Stimulated activated CD8-positive, alpha-beta memory T cell treated with anti-CD3 and anti-CD28 coated beads, Interleukin-15, amount 100 ng/mL, for 48 hours (primary cell): ENCODE data around the gene WDTC1.

Experiments used
- DNase-seq, 2 donors: peaks; one replicate each; pipeline ENCODE4 v3.0.0-alpha.2; 2020; ENCODE audit warnings: low read depth in 2 of 2

The WDTC1 gene

DNA sequence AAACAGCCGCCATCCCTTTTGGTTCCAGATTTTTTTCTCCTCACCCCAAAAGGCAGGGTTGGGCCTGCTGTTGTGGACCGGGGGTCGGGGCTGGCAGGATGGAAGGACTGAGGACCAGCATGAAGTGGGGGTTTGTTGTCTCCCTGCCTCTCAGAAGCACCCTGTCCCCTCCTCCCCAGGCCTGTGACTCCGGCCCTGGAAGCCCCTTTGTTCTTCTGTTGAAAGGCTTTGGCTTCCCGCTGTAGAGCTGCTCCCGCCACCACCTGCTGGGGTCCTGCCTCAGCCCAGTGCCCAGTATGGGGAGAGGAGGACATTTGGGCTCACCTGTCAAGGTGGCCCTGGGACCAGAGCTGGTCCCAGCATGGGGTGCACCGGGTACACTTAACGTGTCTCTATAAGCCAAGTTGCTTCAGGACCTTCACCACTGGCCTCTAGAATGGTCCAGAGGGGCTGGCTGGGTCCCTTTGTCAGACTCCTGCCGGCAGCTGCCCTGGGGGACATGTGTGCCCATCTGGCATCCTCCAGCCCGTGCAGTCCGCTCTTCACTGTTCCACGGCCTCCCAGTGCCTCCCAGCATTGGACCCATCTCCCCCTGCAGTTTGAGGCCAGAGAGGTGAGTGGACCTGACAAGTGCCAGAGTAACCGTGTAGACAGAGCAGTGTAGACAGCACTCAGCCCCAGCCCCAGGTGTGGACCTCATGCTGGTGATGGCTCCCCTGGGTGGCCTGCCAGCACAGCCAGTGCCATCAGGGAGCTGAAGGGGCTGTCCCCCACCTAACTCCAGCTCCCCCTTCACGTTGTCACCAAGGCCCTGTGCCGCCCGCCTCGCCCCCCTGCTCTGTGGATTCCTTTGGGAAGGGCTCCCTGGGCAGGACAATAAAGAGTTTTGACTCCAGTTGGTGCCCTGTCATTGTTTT is 101.3 kb downstream of the WDTC1 start:
- no peak for DNase-seq

- DNase-seq: no peak
Observed at GRCh38 chr1:27336756-27337155, 102.3 kb downstream of the WDTC1 start.

- DNase-seq: no peak
Observed at GRCh38 chr1:27338751-27339150, 104.3 kb downstream of the WDTC1 start.

DNA sequence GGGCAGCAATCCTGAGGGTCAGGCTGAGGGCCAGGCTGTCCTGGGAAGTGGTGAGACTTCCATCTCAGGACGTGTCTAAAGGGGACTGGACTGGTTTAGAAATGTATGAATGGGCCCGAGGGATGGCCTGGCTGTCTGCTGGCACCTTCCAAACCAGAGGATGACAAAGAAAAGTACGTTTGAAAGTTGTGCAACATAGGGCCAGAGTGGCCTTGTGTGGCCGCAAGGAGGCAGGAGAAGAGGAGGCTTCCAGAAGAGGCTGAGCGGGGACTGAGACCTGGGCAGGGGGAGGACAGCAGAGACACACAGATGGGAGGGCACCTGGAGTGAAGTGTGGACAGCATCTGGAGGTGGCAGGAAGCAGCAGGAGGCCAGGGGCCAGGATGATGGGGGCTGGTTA is 104.8 kb downstream of the WDTC1 start:
- no peak for DNase-seq

- DNase-seq: peak in 1 of 2 donors; percentile 61
Observed at GRCh38 chr1:27341525-27342252, 107.3 kb downstream of the WDTC1 start, which contains the start of gene SYTL1. TSS of gene SYTL1 (plus strand) at chr1:27342022. CDS start at chr1:27345335, 3,313 bp downstream.

DNA sequence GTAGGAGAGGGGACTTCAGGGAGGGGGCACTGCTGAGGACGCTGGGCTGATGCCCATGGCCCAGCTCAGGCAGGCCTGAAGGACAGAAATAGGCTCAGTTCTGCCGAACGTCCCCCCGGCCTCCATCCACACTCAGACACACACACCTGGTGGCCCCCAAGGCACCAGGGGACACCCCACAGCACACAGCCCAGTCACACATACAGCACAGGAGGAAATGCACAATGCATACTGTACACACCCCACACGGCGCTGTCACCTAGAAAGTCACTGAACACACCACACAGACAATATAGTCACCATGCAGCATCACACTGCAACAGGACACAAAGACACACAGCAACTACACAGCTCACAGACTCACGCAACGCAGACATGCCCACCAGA is 108.0 kb downstream of the WDTC1 start:
- DNase-seq: no peak

DNA sequence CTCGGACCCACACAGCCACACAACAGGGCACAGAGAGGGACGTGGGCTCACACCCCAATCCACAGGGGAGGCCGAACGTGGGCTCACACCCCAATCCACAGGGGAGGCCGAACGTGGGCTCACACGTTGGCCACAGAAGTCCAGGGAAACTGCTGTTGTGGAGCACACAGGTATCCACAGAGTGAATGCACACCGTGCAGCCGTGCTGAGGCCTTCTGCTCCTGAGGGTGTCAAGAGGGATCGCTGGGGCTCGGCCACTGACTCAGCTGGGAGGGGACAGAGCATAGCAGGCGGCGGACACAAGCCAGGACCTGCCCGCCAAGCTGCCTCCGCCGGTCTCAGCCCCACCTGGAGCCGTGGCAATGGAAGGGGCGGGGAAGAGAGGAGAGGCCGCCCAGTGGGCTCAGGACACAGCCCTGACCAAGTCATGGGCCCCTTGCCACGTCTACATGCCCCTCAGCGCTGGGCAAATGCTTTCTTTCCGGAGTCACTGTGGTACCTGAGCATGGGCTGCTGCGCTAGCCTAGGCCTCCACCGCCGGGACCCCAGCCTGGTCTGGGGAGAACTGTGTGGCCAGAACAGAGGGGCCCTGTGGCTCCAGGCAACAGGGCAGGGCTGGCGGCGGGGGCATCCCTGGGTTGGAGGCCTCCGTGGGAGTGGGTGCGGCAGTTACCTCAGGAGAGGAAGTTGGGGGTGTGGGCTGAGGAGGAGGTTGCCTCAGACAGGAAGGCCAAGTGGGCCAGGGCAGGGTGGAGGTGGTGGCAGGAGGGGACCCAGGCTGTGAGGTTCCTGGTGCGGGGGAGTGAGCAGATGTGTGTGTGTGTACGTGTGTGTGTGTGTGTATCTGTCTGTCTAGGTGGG is 108.6 kb downstream of the WDTC1 start:
- peak in 1 of 2 donors; percentile 43 for DNase-seq

GRCh38 chr1:27343639-27344025 is 109.2 kb downstream of the WDTC1 start:
- DNase-seq: no peak

GRCh38 chr1:27345272-27345671 is 110.8 kb downstream of the WDTC1 start:
- no peak for DNase-seq

- DNase-seq: no peak
Observed at GRCh38 chr1:27346357-27346756, 111.9 kb downstream of the WDTC1 start.

DNA sequence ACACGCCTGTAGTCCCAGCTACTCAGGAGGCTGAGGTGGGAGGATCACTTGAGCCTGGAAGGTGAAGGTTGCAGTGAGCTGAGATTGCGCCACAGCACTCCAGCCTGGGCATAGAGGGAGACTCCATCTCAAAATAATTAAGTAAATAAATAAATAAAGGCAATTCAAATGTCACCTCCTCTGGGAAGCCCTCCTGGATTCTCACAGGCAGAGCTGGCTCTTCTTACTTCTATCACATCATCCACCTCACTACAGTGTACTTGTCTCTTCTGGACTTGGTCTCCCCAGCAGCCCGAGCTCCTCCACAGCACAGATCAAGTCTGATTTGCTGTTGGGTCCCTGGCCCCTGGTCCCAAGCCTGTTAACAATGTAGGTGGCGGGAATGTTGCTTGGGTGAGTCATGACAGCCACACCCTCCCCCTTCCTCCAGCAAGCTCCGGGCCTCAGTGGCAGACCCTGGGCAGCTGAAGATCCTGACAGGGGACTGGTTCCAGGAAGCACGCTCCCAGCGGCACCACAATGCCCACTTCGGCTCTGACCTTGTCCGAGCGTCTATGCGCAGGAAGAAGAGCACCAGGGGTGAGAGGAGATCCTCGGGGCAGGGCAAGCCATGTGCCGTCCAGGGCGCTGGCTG is 112.7 kb downstream of the WDTC1 start:
- no peak for DNase-seq

- DNase-seq: no peak
Observed at GRCh38 chr1:27348861-27349783, 114.7 kb downstream of the WDTC1 start.

- DNase-seq: no peak
Observed at GRCh38 chr1:27349784-27350662, 115.6 kb downstream of the WDTC1 start.

DNA sequence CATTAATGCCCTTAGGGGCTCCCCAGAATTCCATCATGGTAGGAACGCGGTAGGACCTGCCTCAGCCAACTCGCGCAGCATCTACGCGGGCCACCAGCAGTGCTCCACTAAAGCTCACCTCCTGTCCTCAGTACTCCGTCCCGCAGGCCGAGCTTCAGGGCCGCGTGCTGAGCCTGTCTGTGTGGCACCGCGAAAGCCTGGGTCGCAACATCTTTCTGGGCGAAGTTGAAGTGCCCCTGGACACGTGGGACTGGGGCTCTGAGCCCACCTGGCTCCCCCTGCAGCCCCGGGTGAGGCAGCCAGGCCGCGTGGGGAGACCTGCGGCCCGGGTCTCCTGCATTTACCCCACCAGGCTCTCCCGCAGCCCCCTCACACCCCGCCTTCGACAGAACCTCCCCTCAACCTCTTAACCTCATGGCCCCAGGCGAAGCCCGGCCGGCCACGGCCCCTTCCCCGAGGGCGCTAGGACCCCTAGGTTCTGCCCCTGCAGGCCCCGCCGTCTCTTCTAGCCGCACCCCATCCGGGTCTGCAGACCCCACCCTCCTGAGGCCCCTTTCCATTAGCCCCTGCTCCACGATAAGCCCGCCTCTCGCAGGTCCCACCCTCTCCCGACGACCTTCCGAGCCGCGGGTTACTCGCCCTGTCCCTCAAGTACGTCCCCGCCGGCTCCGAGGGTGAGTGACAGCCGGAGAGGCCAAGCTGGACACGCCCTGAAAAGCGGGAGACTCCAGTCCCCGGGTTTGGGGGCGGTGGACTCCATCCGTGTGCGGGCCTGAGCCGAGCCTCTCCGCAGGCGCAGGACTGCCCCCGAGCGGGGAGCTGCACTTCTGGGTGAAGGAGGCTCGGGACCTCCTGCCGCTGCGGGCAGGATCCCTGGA is 116.5 kb downstream of the WDTC1 start:
- no peak for DNase-seq

- DNase-seq: no peak
Observed at GRCh38 chr1:27351541-27352107, 117.2 kb downstream of the WDTC1 start.

DNA sequence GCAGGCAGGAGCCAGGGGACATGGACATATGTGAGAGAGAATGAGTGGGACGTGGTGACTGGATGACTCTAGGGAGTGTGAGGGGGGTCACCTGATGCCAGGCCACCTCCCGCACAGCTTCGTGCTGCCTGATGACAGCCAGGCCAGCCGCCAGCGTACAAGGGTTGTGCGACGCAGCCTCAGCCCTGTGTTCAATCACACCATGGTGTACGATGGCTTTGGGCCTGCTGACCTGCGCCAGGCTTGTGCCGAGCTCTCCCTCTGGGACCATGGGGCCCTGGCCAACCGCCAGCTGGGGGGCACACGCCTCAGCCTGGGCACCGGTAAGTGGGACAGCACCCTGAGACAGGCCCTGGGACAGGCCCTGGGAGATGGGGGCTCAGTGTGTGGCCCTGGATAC is 118.7 kb downstream of the WDTC1 start:
- DNase-seq: no peak

DNA sequence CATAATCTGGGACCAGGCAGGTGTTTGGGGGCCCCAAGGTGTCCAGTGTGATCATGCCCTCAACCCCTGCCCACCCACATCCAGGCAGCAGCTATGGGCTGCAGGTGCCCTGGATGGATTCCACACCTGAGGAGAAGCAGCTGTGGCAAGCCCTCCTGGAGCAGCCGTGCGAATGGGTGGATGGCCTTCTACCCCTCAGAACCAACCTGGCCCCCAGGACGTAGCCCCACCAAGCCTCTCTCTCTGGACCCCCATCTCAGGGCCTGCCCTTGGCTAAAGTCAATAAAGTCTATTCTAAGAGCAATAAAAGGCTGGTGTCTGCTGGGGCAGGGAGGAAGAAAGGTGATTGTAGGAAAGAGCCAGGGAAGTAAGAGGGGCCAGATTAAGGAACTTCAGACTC is 119.2 kb downstream of the WDTC1 start:
- DNase-seq: no peak

- DNase-seq: no peak
Observed at GRCh38 chr1:27355683-27356082, 121.3 kb downstream of the WDTC1 start.
